ENCODE measurements around the gene PPP2R5D. TPM values are rescaled to one million over a fixed set of nuclear protein-coding genes. Genes with fewer than 3 reads are reported as not detected.
A peak's percentile ranks its signal among the peaks of the same experiment; 100 is the strongest.

PPP2R5D gene
- total RNA-seq, 1 donor from 2014 or later, result 26.8 TPM

GRCh38 chr6:42960243-42961019 lies 23.9 kb upstream of the PPP2R5D start, which contains the start of gene GNMT:
GNMT (plus strand) TSS chr6:42960754; CDS start chr6:42960768, 14 bp downstream.
- ChIA-PET CTCF (interaction anchor here (0.6 to 1.1 kb wide), 2 partner anchors 9 to 195 kb away, joined by 3 read pairs; no protein-coding TSS in a partner anchor), POLR2A (interaction anchor here (0.5 to 2.8 kb wide), 6 partner anchors 14 to 178 kb away, joined by 3 to 18 read pairs (median 4); partner anchors contain the start of genes CNPY3 and PEX6)
- peak within 1 kb of the TSS; percentile 70 for H3K4me3 Mint-ChIP-seq
- H3K36me3 Mint-ChIP-seq (ENCODE audit: low read depth), result peaks cover 17% of the 10 kb centered on the region
- H3K27ac Mint-ChIP-seq, result peak within 1 kb of the TSS; percentile 7
- peaks cover 14% of the 10 kb centered on the region for H3K4me1 Mint-ChIP-seq
- no peaks in the 10 kb centered on the region for H3K27me3 Mint-ChIP-seq
- DNase-seq (peak; percentile 47), ATAC-seq (ENCODE audit: low read depth) (peak; percentile 83)
- no peaks in the 10 kb centered on the region for H3K9me3 Mint-ChIP-seq
- TF ChIP-seq, protein P1, sequence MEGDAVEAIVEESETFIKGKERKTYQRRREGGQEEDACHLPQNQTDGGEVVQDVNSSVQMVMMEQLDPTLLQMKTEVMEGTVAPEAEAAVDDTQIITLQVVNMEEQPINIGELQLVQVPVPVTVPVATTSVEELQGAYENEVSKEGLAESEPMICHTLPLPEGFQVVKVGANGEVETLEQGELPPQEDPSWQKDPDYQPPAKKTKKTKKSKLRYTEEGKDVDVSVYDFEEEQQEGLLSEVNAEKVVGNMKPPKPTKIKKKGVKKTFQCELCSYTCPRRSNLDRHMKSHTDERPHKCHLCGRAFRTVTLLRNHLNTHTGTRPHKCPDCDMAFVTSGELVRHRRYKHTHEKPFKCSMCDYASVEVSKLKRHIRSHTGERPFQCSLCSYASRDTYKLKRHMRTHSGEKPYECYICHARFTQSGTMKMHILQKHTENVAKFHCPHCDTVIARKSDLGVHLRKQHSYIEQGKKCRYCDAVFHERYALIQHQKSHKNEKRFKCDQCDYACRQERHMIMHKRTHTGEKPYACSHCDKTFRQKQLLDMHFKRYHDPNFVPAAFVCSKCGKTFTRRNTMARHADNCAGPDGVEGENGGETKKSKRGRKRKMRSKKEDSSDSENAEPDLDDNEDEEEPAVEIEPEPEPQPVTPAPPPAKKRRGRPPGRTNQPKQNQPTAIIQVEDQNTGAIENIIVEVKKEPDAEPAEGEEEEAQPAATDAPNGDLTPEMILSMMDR (IDR thresholded peaks at IDR 0.05), result no peak
- intact Hi-C loops (cut with micrococcal nuclease), result loop anchor here (2.0 kb wide), 3 partner anchors 18 to 182 kb away; partner anchors contain the start of gene PEX6

DNA sequence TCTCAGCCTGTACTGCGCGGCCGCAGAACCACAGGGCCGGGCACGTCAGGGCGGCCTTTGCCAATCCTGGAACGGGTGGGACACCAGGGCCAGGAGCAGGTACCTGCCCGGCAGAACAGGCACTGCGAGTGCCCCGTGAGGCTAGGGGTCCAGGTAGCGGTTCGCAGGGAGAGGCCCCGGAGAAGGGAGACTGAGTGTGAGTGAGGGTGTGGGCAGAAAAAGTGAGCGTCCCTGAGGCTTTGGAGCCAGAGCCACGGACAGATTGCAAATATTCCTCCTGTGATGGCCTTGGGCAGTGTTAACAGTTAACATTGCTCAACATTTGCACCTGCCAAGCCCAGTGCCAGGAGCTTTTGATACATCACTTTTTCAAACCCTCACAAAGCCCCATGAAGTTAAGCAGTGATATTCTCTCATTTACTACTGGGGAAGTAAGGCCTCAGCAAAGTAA lies 23.3 kb upstream of the PPP2R5D start:
- no peak for DNase-seq
- Mint-ChIP-seq H3K4me1 (peaks cover 14% of the 10 kb centered on the region), H3K36me3 (ENCODE audit: low read depth) (peaks cover 21% of the 10 kb centered on the region), H3K9me3 (no peaks in the 10 kb centered on the region), H3K4me3 (peak overlapping the region; percentile 70), H3K27ac (no peak overlapping the region), H3K27me3 (no peaks in the 10 kb centered on the region)
- ATAC-seq (ENCODE audit: low read depth), result no peak
- POLR2A ChIA-PET, result interaction anchor here (0.5 to 2.8 kb wide), 5 partner anchors 15 to 178 kb away, joined by 3 to 18 read pairs (median 4); partner anchors contain the start of gene CNPY3
- intact Hi-C loops (cut with micrococcal nuclease), result loop anchor here (2.0 kb wide), 3 partner anchors 18 to 182 kb away; partner anchors contain the start of gene PEX6
- TF ChIP-seq, protein P1 (IDR thresholded peaks at IDR 0.05), result no peak
- CTCF ChIA-PET, result interaction anchor here (0.6 kb wide), 1 partner anchor 195 kb away, joined by 3 read pairs; no protein-coding TSS in a partner anchor

DNA sequence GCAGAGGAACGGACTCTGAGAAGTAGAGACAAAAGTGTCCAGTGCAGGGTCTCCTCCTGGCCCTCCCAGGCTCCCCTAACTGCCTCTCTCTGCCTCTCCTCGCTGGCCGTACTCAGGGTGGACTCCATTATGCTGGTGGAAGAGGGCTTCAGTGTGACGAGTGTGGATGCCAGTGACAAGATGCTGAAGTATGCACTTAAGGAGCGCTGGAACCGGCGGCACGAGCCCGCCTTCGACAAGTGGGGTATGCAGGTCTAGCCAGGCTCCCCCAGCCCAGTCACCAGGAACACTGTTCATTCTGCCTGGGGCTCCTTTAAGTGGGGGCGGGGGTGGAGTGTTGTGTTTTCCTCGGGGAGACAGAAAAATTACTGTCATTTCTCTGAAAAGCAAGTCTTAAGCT lies 22.3 kb upstream of the PPP2R5D start:
- ChIA-PET CTCF (no interaction called here), POLR2A (interaction anchor here (2.8 kb wide), 1 partner anchor 32 kb away, joined by 18 read pairs; the partner anchor contains the start of gene CNPY3)
- DNase-seq, result no peak
- no peak for ATAC-seq (ENCODE audit: low read depth)
- Mint-ChIP-seq H3K27ac (no peak overlapping the region), H3K27me3 (no peaks in the 10 kb centered on the region), H3K9me3 (no peaks in the 10 kb centered on the region), H3K4me1 (peaks cover 14% of the 10 kb centered on the region), H3K36me3 (ENCODE audit: low read depth) (peaks cover 25% of the 10 kb centered on the region), H3K4me3 (no peak overlapping the region)
- intact Hi-C loops (cut with micrococcal nuclease), result no loop called here
- TF ChIP-seq, protein P1 (IDR thresholded peaks at IDR 0.05), result no peak

- CTCF ChIA-PET, result no interaction called here
- Mint-ChIP-seq H3K4me1 (peaks cover 14% of the 10 kb centered on the region), H3K27me3 (no peaks in the 10 kb centered on the region), H3K36me3 (ENCODE audit: low read depth) (peaks cover 27% of the 10 kb centered on the region), H3K4me3 (no peak overlapping the region), H3K9me3 (no peaks in the 10 kb centered on the region), H3K27ac (no peak overlapping the region)
- TF ChIP-seq, protein P1 (IDR thresholded peaks at IDR 0.05), result no peak
- intact Hi-C loops (cut with micrococcal nuclease), result no loop called here
- POLR2A ChIA-PET, result no interaction called here
- ATAC-seq (ENCODE audit: low read depth) (no peak), DNase-seq (no peak)
Measured at GRCh38 chr6:42962502-42963178, 21.7 kb upstream of the PPP2R5D start.

Data from activated B cell treated with CpG ODN at 0.5 μM for 24 hours (primary cell).